HG02763 (cell line): Measurements from ENCODE around the gene NIPAL4.
"Not testable (repeated sequence)": the region's sequence is repeated elsewhere in the genome, so short reads cannot be mapped to it uniquely, and the experiment has no call there.

Experiments
- ATAC-seq: cut with Tn5 transposase; IDR thresholded peaks from one replicate; pipeline ENCODE4 v1.9.1; 2021; ENCODE audit warnings: mild to moderate bottlenecking, moderate library complexity; ENCODE audit not compliant: unreplicated experiment

NIPAL4 gene

DNA sequence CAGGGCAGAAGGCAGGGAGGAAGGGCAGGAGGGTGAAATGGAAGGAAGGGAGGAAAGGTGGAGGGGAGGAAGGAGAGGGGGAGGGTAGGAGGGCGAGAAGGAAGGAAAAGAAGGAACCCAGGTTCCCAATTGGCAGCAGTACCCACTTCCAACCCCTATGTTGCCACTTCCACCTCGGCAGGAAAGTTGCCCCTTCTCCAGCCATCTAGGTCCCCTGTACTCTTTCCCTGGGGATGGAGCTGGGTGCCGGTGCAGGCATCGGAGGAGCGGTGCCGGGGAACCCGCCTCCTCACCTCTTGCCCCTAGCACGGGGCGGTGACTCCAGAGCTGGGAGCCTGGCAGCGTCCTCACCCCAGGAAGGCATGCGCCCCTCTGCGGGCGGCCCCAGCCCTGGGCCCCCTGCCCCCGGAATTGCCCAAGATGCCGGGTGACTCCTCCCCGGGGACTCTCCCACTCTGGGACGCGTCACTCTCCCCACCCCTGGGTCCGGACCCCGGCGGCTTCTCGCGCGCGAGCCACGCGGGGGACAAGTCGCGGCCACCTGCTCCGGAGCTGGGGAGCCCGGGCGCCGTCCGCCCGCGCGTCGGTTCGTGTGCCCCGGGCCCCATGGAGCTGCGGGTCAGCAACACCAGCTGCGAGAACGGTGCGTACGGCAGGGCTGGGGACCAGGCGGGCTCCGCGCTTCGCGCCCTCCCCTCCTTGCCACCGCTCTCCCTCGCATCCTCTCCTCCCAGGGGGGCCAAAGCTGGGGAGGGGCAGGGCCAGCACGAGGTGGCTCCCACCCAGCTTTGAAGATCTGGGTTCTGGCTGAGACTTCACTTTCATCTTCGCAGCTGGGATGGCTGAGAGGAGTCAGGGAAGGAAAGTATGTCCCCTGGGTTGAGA lies at the start of gene NIPAL4:
TSS of gene NIPAL4 (plus strand) at position 499 of the 885 bp plus-strand sequence. CDS start at position 607, 108 bp downstream.
- no peak for ATAC-seq

DNA sequence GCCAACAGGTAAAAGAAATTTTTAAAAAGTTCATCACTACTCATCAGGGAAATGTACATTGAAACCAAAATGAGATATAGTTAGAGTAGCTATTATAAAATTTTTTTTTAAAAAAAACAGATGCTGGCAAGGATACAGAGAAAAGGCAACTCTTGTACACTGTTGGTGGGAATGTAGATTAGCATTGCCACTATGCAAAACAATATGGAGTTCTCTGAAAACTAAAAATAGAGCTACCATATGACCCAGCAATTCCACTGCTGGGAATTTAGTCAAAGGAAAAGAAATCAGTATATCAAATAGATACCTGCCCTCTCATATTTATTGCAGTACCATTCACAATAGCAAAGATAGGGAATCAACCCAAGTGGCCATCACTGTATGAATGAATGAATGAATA lies 44.2 kb upstream of the NIPAL4 start:
- ATAC-seq: no peak

DNA sequence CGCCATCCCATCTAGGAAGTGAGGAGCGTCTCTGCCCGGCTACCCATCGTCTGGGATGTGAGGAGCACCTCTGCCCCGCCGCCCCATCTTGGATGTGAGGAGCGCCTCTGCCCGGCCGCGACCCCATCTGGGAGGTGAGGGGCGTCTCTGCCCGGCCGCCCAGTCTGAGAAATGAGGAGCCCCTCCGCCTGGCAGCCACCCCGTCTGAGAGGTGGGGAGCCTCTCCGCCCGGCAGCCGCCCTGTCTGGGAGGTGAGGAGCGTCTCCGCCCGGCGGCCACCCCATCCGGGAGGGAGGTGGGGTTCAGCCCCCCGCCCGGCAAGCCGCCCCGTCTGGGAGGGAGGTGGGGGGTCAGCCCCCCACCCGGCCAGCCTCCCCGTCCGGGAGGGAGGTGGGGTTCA lies 40.5 kb upstream of the NIPAL4 start:
- not testable (repeated sequence) for ATAC-seq

DNA sequence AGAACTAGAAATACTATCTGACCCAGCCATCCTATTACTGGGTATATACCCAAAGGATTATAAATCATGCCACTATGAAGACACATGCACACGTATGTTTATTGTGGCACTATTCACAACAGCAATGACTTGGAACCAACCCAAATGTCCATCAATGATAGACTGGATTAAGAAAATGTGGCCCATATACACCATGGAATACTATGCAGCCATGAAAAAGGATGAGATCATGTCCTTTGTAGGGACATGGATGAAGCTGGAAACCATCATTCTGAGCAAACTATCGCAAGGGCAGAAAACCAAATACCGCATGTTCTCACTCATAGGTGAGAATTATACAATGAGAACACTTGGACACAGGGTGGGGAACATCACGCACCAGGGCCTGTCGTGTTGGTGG lies 30.1 kb upstream of the NIPAL4 start:
- ATAC-seq: not testable (repeated sequence)

DNA sequence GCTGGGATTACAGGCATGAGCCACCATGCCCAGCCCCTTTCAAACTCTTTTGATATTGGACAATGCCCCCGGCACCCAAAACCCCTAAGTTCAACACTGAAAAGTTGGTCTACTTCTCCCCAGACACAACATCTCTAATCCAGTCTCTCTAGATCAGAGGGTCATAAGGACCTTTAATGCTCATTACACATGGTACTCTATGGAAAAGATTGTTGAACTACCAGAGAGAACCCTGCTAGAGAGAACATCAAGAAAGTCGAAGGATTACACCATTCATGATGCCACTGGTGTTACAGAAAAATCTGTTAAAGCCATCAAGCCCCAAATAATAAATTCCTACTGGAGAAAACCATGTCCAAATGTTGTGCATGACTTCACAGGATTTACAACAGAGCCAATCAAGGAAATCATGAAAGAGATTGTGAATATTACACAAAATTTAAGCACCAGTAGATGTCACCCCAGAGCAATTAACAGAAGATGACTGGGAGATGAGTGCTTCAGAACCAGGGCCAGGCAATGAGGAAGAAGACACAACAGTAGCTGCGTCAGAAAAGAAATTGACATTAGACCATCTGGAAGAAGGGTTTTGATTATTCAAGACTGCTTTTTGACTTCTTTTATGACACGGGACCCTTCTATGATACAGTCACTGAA lies 28.3 kb upstream of the NIPAL4 start:
- no peak for ATAC-seq

DNA sequence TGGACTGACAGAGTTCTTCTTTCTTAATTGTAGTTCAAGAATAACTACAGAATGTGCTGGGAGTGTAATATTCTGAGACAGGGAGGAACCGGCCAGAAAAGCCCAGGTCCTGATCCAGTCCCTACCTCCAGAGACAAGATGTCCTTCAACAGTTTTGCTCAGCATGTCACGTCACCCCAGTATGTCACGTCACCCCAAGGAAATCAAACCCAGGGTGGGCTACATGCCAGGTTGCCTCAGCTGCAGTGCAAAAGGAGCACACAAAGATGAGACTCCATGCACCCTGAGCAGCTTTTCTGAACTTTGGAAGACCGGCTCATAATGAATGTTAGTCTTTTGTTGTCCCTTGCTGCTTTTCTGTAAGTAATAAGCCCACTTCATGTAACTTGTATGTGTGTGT lies 25.9 kb upstream of the NIPAL4 start:
- ATAC-seq: no peak

DNA sequence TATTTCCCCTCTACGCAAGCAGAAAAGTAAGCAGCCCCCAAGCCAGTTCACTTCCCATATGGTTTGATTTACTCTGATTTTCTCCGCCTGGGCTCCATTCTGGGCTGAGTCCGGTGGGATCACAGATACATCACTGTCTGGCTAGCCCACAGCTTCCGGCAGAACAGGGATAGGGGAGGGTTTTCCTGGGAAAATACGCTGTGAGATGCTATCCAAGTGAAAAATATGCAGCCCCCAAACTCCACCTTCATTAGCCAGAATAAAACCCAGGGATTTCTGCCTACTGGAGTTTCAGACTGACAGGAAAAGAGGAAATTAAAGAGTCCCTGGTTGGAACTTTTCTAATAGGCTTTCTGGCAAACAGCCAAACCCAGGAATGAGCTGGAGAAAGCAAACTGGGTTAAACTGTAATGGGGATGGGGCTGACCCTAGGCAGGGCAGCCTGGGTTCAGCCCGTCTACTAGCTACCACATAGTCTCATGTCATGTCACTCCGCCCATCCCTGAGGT lies 16.9 kb upstream of the NIPAL4 start:
- ATAC-seq: no peak

DNA sequence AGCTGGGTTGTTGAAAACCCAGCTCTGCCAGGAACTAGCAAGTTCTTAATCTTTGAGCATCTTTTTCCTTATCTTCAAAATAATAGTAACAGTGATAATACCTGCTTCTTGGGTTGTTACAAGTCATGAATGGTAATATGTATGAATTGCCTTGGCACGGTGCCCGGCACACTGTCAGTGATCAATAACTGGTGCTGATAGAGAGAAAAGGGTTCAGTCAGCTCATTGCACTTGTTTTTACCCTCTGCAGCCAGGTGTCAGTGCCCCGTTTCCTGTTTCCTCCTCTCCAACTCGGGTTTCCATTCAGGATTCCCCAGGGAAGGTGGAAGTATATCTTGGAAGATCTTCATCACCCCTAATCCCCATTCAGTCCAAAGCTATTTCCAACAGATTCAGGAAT lies 15.8 kb upstream of the NIPAL4 start:
- no peak for ATAC-seq

DNA sequence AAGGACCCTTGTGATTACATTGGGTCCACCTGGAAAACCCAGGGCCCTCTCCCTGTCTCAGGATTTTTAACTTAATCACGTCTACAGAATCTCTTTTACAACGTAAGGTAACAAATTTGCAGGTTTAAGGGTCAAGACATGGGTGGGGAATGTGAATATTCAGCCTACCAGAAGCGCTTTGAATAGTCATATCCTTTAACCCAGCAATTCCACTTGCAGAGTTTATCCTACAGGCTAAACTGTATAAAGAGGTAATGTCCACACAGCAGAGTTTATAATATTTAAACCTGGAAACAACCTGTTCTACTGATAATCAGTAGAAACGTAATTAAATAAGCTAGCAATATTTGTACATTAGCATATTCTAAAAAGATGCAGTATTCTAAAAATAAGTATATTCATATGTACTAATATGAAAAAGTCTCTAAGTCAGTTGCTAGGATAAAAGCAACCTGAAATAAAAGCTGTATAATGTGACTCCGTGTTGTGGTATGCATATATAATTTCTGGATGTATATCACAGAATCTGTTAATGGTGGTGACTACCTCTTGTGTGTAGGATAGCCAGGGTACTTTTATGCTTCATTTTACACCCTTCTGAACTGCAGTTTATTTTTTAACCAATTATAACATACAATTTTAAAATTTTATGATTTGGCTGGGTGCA lies 14.1 kb upstream of the NIPAL4 start:
- ATAC-seq: no peak

DNA sequence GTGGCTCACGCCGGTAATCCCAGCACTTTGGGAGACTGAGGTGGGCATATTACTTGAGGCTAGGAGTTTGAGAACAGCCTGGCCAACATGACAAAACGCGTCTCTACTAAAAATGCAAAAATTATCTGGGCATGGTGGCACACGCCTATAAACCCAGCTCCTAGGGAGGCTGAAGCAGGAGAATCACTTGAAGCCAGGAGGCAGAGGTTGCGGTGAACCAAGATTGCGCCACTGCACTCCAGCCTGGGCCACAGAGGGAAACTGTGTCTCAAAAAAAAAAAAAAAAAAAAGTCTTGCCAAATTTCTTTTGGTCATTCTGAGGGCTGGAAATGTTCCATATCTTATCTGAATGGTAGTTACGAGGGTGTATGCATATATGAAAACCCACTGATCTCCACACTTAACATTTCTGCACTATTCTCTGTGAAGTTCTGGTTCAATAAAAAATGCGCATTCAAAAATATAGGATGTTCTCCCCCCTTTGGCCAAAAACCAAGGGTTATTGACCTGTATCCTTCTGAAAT lies 13.5 kb upstream of the NIPAL4 start:
- no peak for ATAC-seq

DNA sequence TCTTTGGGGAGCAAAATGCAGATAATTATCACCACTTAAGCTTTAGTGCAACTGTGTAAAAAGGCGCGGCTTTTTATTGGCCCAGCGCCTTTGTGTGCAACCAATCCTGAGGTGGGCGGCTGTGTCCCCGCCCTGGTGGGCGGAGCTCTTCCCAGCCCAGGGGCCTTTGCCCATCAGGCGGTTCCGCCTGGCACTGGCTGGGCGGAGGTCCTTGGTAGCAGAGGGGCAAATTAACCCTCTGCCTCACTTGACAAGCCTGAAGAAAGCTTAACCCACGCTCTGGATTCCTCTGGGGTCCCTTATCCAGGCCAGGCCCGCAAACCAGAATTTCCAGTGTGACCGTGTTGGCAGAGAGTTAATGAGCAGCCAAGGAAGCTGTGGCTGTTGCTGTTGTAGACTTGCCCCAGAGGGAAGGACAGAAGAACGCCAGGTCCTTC lies 12.8 kb upstream of the NIPAL4 start:
- ATAC-seq: no peak

DNA sequence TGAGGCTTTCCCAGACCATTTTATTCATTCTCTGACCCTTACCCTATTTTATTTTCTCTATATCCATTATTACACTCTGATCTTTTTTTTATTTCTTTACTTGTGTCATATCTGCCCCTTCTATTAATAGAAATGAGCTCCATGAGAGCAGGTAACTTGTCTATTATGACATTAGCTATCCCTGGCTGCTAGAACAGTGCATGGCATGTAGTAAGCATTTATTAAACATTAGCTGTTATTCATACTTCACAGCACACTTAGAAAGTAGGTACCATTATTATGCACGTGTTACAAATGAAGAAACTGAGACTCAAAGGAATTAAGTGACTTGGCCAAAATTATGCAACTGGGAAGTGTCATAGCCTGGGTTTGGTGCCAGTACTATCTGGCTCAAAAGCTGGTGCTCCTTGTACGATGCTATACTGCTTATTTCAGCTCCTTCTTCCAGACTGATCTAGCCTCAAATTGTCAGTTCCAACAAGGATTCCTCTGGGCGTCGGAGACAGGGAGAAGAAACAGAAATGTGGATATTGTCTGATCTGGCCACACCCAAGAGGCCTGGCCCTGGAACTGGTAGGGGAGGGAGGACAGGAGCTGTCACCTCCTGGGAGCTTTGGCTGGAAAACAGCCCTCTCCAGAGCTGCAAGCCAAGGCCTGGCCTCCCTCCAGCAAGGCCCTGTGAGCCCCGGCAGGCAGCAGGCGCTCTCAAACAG lies 10.8 kb upstream of the NIPAL4 start:
- no peak for ATAC-seq

DNA sequence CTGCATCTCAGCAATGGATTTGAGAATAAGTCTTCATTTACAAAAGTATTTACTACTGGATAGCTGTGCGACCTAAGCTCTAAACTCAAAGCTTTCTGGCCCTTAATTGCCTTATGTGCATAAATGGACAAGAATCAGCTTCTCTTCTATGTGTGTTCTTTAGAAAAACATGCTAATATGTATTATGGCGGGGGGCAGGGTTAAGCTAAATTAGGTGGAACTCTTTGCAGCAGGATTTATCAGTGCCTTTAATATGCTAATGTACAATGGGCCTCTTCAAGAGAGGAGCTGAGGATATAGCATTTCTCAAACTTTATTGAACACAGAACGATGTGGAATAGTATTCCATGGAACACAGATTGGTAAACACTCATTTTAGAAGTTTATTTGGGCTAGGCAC lies 10.0 kb upstream of the NIPAL4 start:
- no peak for ATAC-seq

DNA sequence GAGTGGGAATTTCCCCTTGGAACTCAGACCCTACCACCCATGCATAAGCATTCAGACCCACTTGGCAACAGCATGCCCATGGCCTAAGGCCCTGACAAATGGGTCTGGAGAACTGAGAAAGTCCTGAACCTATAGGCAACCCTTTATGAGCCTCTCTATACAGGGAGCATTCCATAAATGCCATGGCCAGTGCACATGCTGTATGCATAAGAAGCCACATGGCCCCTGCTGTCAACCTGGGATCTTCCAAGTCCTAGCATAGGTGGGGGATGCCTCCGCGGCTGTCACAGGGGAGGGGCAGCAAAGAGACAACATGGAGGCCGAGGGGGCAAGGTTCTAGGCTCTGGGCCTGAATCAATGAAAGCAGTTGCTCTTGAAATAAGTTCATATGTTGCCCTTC lies 8.2 kb upstream of the NIPAL4 start:
- ATAC-seq: no peak

DNA sequence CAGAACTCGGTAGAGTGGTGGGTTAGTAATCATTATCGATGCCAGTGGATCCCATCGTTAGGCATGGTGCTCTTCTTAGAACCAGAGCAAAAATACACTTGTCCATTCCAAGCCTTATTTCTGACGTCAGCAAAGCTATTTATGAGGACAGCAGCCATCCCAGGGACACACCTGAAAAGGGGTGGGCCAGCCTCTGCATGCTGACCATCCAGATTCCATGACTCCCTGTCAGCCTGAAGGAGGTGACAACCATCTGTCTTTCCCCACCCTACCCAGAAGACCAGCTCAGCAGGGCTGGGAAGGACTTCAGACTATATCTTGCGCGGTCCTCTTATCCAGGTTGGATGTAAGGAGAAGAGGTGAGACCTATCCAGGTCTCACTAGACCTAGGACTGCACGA lies 5.7 kb upstream of the NIPAL4 start:
- ATAC-seq: no peak

DNA sequence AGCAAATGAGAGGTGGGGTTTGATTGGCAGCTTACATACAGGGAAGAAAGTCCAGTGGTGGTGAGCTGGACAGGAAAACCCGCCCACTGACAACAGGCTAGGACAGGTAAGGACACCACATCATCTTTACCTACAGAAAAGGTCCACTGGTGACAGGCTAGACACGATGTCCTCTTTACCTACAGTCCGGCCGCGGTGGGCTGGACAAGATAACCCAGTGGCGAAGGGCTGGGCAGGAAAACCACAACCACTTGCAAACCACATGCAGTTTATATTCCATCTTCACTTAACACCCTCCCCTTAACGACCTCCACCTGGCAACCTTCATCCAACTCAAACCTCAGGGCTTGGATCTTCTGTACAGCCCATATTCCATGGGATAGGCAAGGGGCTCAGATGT lies 5.0 kb upstream of the NIPAL4 start:
- ATAC-seq: no peak

DNA sequence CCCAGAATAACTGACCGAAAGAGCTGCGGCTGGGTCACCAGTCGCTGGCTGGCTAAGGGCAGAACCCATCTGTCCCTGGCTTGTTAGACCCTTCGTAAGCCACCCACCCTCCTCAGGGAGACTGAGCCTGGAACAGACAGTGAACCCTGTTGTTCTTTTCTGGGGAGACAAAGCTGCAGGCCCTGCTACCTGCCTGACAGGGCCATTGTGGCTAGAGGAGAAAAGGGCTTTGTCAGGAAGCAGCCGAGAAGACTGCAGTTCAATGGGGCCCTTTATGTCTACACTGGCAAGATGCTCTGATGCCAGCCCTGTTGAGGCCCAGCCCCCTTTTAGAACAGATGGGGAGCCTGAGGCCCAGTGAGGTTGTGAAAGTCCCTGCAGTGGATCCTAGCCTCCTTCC lies 3.7 kb upstream of the NIPAL4 start:
- no peak for ATAC-seq

DNA sequence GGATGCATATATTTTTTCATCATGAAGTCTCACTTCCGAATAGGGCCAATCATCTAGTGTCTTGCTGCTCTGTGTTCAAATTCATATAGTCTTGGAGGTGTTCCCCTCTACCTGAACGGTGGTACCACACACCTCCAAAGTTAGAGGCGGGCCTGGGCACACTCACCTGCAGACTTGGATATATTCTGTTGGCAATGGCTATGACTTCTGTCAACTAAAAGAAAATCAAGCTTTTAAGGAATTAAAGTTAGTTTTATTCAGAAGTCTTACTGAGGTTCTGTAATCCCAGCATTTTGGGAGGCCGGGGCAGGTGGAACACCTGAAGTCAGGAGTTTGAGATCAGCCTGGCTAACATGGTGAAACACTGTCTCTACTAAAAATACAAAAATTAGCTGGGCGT lies 2.6 kb upstream of the NIPAL4 start:
- ATAC-seq: no peak

DNA sequence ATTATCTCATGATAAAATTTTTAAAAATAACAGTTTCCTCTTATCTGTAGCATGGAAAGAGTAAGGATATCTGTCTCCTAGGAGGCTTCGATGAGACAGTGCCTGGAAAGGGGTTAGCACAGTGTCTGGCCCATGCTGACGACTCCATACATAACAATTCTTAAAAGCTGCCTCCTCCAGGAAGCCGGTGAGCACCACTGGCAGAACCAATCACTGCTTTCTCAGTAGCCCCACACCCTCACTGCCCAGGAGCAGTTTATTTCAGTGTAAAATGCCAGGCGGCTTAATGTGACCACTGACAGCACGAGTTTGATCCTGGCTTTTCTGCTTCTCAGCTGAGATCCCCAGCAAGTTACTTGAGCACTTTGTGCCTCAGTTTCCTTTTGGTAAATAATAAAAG lies 1.2 kb upstream of the NIPAL4 start:
- no peak for ATAC-seq

DNA sequence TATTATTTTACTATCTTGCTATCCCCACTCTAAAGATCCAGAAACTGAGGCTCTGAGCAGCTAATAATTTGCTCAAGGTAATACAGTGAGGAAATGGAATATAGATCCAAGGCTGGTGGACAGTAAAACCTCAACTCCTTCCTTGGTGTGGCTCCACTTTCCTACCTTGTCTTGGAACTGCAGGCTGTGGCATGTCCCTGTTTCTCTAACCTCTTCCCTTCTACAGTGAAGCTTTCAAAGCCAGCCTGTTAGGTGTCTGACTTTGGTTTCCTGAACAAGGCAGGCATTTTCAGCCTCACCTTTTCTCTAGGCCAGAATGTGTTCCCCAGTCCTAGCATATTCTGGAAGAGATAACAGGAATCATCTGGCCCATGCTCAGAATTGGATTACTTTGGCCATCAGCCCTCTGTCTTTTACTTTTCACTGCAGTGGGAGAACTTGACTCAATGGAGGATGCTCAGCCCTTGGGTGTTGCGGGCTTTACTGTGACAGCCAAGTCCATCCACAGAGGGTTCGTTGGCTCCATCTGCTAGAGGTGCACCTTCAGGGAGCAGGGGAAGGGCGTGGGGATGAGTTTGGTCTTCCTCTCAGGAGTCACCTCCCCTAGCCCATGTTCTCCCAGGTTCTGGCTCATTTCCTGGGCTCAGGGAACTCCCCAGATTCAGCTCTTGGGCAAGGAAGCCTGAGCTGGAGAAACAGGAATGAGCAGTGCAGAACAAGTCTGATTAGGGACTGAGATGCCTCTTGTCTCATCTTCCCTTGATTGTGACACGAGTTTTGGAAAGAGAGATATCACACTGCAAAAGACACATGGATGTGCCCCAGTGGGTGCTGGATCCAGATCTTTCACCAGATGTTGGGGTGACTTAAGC lies 1.1 kb downstream of the NIPAL4 start:
- no peak for ATAC-seq
